Mesendoderm (in vitro differentiated cells): ENCODE results near the gene ABR.

ENCODE experiments used
- DNase-seq: peaks from one replicate; pipeline ENCODE4 v3.0.0; 2013
- H2AK5ac ChIP-seq: 2 replicates; pipeline ENCODE4 v1.6.1; 2013; ENCODE audit warnings: low read length, inconsistent platforms
- H2BK120ac ChIP-seq: 2 replicates; pipeline ENCODE4 v1.6.1; 2013; ENCODE audit warnings: low read depth, mild to moderate bottlenecking, low read length, moderate library complexity, mixed read lengths
- H2BK15ac ChIP-seq: replicated peaks from 2 replicates; pipeline ENCODE4 v1.6.1; 2013; ENCODE audit warnings: low read depth, mild to moderate bottlenecking, moderate library complexity
- H2BK5ac ChIP-seq: 2 replicates; pipeline ENCODE4 v1.6.1; 2013; ENCODE audit warnings: low read length, inconsistent platforms
- H3K18ac ChIP-seq: 2 replicates; pipeline ENCODE4 v1.6.1; 2013; ENCODE audit warnings: mild to moderate bottlenecking, low read length, mixed read lengths
- H3K23ac ChIP-seq: one replicate; pipeline ENCODE4 v1.6.1; 2013; ENCODE audit warnings: low read length
- H3K27ac ChIP-seq: 2 replicates; pipeline ENCODE4 v1.5.1; 2013; ENCODE audit warnings: low read depth, mild to moderate bottlenecking, inconsistent platforms, low read length, moderate library complexity
- H3K27me3 ChIP-seq: 2 replicates; pipeline ENCODE4 v1.6.1; 2013; ENCODE audit warnings: low read length, control low read depth, mild to moderate bottlenecking, inconsistent platforms; ENCODE audit not compliant: insufficient read depth, poor library complexity
- H3K36me3 ChIP-seq: 2 replicates; pipeline ENCODE4 v1.6.1; 2013; ENCODE audit warnings: low read length, inconsistent platforms; ENCODE audit not compliant: control insufficient read depth, insufficient read depth
- H3K4ac ChIP-seq: one replicate; pipeline ENCODE4 v1.6.1; 2013; ENCODE audit warnings: low read depth, mild to moderate bottlenecking, low read length, moderate library complexity
- H3K4me1 ChIP-seq: 2 replicates; pipeline ENCODE4 v1.6.1; 2013; ENCODE audit warnings: low read depth, low read length, inconsistent platforms; ENCODE audit not compliant: control insufficient read depth
- H3K4me2 ChIP-seq: 2 replicates; pipeline ENCODE4 v1.6.1; 2013; ENCODE audit warnings: low read length
- H3K4me3 ChIP-seq: 2 replicates; pipeline ENCODE4 v1.5.1; 2013; ENCODE audit warnings: mild to moderate bottlenecking, low read length
- H3K56ac ChIP-seq: one replicate; pipeline ENCODE4 v1.6.1; 2013; ENCODE audit warnings: low read length
- H3K79me1 ChIP-seq: 2 replicates; pipeline ENCODE4 v1.6.1; 2013; ENCODE audit warnings: low read length, inconsistent platforms
- H3K79me2 ChIP-seq: 2 replicates; pipeline ENCODE4 v1.6.1; 2013; ENCODE audit warnings: mild to moderate bottlenecking, low read length; ENCODE audit not compliant: control insufficient read depth, insufficient read depth
- H3K9ac ChIP-seq: 2 replicates; pipeline ENCODE4 v1.6.1; 2013; ENCODE audit warnings: low read length, inconsistent platforms
- H4K5ac ChIP-seq: one replicate; pipeline ENCODE4 v1.6.1; 2013; ENCODE audit warnings: low read length
- H4K8ac ChIP-seq: one replicate; pipeline ENCODE4 v1.6.1; 2013; ENCODE audit warnings: low read depth, mild to moderate bottlenecking, control low read depth, low read length, moderate library complexity
- WGBS: extraction: QIAGEN DNeasy Blood & Tissue Kit; methylation state at CpG from one replicate; pipeline ENCODE4 v1.1.7; 2013; ENCODE audit warnings: low lambda C conversion rate, missing lambda C conversion rate; ENCODE audit not compliant: insufficient coverage; ENCODE audit errors: extremely low coverage; 5-methylcytosine and 5-hydroxymethylcytosine counted together

ABR gene

DNA sequence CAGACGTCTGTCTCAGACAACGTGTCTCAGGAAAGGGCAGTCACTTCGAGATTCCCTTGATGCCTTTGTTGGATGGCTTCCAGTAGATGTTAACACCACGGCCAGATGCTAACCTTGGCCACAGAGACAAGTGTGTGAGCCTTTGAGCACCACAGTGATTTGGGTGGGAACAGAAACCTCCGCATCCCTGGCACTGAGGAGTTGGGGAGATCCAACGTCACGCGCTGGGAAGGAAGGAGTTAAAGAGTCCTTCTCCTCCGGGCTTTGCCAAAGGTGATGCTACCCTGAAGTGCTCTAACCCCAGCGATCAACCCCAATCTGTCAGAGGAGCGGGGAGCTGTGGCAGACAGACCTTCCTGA is 3.0 kb upstream of the ABR start:
- H3K36me3 ChIP-seq: no peaks in the 10 kb centered on the region
- H3K56ac ChIP-seq: no peak overlapping the region
- H3K23ac ChIP-seq: no peak overlapping the region
- no peak overlapping the region for H3K27ac ChIP-seq
- H3K79me1 ChIP-seq: no peaks in the 10 kb centered on the region
- no peaks in the 10 kb centered on the region for H3K4me1 ChIP-seq
- no CpG with 5 or more reads among the region's 11 CpGs for WGBS
- no peak overlapping the region for H3K4me2 ChIP-seq
- no peak overlapping the region for H4K5ac ChIP-seq
- H2AK5ac ChIP-seq: no peak overlapping the region
- H4K8ac ChIP-seq: no peak overlapping the region
- H2BK5ac ChIP-seq: no peak overlapping the region
- peaks cover 1% of the 10 kb centered on the region for H3K27me3 ChIP-seq
- no peak overlapping the region for H2BK120ac ChIP-seq
- DNase-seq: no peak
- no peak overlapping the region for H3K9ac ChIP-seq
- no peak overlapping the region for H3K4ac ChIP-seq
- H3K4me3 ChIP-seq: no peak overlapping the region
- no peak overlapping the region for H2BK15ac ChIP-seq
- H3K18ac ChIP-seq: no peak overlapping the region
- H3K79me2 ChIP-seq: no peaks in the 10 kb centered on the region

GRCh38 chr17:1181753-1182137 is 2.0 kb upstream of the ABR start:
- H3K23ac ChIP-seq: no peak overlapping the region
- no peaks in the 10 kb centered on the region for H3K36me3 ChIP-seq
- H3K4me1 ChIP-seq: no peaks in the 10 kb centered on the region
- no peak overlapping the region for H2BK120ac ChIP-seq
- no peak overlapping the region for H3K27ac ChIP-seq
- H4K5ac ChIP-seq: no peak overlapping the region
- DNase-seq: no peak
- peaks cover 1% of the 10 kb centered on the region for H3K27me3 ChIP-seq
- H2BK5ac ChIP-seq: no peak overlapping the region
- H3K79me2 ChIP-seq: no peaks in the 10 kb centered on the region
- no peak overlapping the region for H2BK15ac ChIP-seq
- no peak overlapping the region for H4K8ac ChIP-seq
- no peak overlapping the region for H3K18ac ChIP-seq
- H3K79me1 ChIP-seq: no peaks in the 10 kb centered on the region
- H3K4ac ChIP-seq: no peak overlapping the region
- H3K4me3 ChIP-seq: no peak overlapping the region
- no peak overlapping the region for H3K4me2 ChIP-seq
- H2AK5ac ChIP-seq: no peak overlapping the region
- H3K56ac ChIP-seq: no peak overlapping the region
- no CpG with 5 or more reads among the region's 14 CpGs for WGBS
- H3K9ac ChIP-seq: no peak overlapping the region

DNA sequence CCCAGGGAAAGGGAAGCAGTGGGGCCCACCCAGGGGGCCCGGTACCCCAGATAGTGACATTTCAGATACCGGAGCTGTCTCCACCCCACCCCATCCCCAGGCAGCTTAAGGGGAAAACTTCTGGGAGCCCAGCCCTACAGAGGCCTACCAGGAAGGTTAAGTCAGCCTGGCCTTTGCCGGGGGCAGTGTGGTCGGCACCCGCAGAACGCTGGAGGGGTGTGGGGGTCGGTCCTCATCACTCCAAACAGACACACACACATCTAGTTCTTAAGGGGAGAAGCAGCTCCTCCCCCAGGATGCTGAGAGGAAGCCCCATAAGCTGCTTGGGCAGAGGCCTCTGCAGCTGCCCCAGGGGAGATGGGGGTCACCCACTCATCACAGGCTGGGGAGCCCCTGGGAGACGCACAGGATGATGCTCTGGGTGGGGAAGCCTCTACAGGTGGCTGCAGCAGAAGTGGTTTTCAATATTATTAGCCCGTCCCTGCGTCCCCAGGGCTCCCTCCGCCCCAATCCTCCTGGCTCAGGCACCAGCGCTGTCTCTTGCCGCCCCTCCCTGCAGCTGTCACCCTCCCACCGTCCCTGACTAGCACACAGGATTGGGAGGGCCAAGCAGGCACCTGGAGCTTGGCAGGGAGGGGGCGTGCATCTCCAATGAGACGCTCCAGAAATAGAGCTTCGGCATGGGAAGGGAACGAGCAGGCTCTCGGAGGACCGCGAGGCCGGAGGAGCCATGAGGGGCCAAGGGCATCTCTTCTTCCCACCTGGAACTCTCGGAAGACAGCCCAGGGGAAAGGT is 1.4 kb upstream of the ABR start:
- H3K4ac ChIP-seq: no peak overlapping the region
- H3K79me2 ChIP-seq: no peaks in the 10 kb centered on the region
- no peak overlapping the region for H3K56ac ChIP-seq
- H3K4me1 ChIP-seq: no peaks in the 10 kb centered on the region
- H2BK15ac ChIP-seq: no peak overlapping the region
- H3K36me3 ChIP-seq: no peaks in the 10 kb centered on the region
- peak overlapping the region; percentile 24 for H3K23ac ChIP-seq
- H3K27me3 ChIP-seq: peaks cover 1% of the 10 kb centered on the region
- peak; percentile 80 for DNase-seq
- H3K27ac ChIP-seq: no peak overlapping the region
- no peak overlapping the region for H2BK120ac ChIP-seq
- H4K8ac ChIP-seq: no peak overlapping the region
- H3K4me3 ChIP-seq: no peak overlapping the region
- H4K5ac ChIP-seq: no peak overlapping the region
- H2AK5ac ChIP-seq: no peak overlapping the region
- WGBS: no CpG with 5 or more reads among the region's 23 CpGs
- no peaks in the 10 kb centered on the region for H3K79me1 ChIP-seq
- H3K18ac ChIP-seq: no peak overlapping the region
- H3K4me2 ChIP-seq: no peak overlapping the region
- no peak overlapping the region for H2BK5ac ChIP-seq
- no peak overlapping the region for H3K9ac ChIP-seq

DNA sequence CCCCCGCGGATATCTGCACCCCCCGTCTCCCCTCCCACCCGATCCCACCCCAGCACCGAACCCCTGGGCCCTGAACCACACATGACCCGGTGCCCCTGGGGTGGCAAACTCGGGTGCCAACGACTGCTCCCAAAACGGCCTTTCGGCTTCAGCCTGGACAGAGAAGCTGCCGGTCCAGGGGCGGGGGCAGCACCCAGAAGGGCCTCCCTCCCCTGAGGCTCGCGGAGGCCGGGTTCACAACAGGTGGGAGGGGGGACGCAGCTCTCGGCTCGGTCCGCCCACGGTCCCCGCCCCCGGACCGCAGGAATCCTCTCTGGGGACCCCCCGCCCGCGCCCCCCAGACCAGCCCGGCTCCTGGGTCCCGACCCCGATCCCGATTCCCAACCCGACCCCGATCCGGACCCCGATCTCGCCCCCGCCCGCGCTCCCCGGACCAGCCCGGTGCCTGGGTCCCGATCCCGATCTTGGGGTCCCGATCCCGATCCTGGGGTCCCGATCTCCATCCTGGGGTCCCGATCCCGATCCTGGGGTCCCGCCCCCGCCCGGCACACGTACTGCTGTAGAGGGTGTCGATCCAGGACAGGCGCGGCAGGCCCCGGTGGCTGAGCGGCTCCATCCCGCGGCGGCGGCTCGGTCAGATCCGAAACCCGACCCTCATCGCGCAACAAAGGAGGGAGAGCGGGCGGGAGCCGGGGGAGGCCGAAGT is 516 bp downstream of the ABR start:
- no peak for DNase-seq
- peak overlapping the region; percentile 45 for H3K4me3 ChIP-seq
- no CpG with 5 or more reads among the region's 69 CpGs for WGBS

DNA sequence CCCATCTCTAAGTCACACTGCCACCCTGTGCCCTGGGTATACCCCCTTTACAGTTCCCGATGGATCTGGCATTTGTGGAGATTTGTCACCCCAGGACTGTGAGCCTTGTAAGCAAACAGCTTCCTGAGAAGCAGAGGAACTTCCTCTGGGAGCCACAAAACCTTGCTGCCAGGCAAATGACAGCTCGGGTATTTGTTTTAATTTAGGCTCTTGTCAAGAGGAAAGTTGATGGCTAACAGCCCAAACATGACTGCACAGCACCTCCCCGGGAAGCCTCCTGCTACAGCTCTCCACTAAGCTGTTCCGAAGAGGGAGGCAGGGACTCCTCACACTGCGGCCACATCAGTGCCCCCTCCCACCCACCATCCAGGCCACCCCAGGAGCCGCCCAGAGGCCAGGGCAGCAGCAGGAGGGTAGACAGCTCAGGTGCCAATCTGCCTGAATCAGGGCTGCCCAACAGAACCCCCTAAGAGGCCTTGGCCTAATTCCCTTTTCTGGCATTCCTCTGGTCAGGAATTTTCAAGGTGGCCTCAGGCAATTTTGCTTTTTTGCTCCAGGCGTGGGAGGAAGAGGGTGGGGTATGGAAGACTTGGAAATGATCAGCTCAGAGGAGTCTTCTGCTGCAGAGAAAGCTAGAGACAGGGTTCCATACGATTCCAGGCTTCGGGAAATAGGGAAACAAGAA is 2.6 kb downstream of the ABR start:
- no CpG with 5 or more reads among the region's 9 CpGs for WGBS
- Histone ChIP-seq H2AK5ac (no peak overlapping the region), H3K79me2 (no peaks in the 10 kb centered on the region), H2BK15ac (no peak overlapping the region), H3K4me3 (no peak overlapping the region), H3K79me1 (no peaks in the 10 kb centered on the region), H3K4ac (no peak overlapping the region), H3K56ac (no peak overlapping the region), H3K9ac (no peak overlapping the region), H3K23ac (no peak overlapping the region), H3K4me2 (no peak overlapping the region), H2BK5ac (no peak overlapping the region), H3K27ac (no peak overlapping the region), H3K36me3 (no peaks in the 10 kb centered on the region), H3K18ac (no peak overlapping the region), H3K27me3 (peaks cover 1% of the 10 kb centered on the region), H4K5ac (no peak overlapping the region), H4K8ac (no peak overlapping the region), H3K4me1 (no peaks in the 10 kb centered on the region), H2BK120ac (no peak overlapping the region)
- peak; percentile 44 for DNase-seq

More for the DNA sequence above, 516 bp downstream of the ABR start:
- Histone ChIP-seq H4K5ac (no peak overlapping the region), H3K27ac (no peak overlapping the region), H2BK5ac (no peak overlapping the region), H3K79me2 (no peaks in the 10 kb centered on the region), H4K8ac (no peak overlapping the region), H2BK15ac (no peak overlapping the region), H3K36me3 (no peaks in the 10 kb centered on the region), H3K27me3 (peaks cover 1% of the 10 kb centered on the region), H3K79me1 (no peaks in the 10 kb centered on the region), H2BK120ac (no peak overlapping the region), H3K18ac (peak overlapping the region; percentile 76), H3K56ac (peak overlapping the region; percentile 70), H3K4ac (no peak overlapping the region), H3K23ac (no peak overlapping the region), H2AK5ac (no peak overlapping the region), H3K4me1 (no peaks in the 10 kb centered on the region), H3K4me2 (peak overlapping the region; percentile 46), H3K9ac (peak overlapping the region; percentile 72)
